HG03108 (cell line): ENCODE data around the gene CFHR4.
"Not testable (repeated sequence)": the region's sequence is repeated elsewhere in the genome, so short reads cannot be mapped to it uniquely, and the experiment has no call there.

ENCODE experiments used
- ATAC-seq: cut with Tn5 transposase; IDR thresholded peaks from one replicate; pipeline ENCODE4 v1.9.1; 2021; ENCODE audit warnings: moderate library complexity; ENCODE audit not compliant: unreplicated experiment

The CFHR4 gene

DNA sequence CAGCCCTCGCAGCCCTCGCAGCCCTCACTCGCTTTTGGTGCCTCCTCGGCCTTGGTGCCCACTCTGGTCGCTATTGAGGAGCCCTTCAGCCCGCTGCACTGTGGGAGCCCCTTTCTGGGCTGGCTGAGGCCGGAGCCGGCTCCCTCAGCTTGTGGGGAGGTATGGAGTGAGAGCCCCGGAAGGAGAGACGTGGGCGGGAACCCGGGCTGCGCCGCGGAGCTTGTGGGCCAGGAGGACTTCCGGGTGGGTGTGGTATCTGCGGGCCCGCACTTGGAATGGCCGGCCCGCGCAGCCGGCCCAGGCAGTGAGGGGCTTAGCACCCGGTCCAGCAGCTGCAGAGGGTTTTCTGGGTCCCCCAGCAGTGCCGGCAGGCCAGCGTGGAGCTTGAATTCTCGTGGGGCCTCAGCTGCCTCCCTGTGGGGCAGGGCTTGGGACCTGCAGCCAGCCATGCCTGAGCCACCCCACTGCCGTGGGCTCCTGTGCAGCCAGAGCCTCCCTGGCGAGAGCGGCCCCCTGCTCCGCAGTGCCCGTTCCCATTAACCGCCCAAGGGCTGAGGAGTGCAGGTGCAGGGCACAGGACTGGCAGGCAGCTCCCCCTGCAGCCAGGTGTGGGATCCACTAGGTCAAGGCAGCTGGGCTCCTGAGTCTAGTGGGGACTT, 45.8 kb downstream of the CFHR4 start:
- no peak for ATAC-seq

DNA sequence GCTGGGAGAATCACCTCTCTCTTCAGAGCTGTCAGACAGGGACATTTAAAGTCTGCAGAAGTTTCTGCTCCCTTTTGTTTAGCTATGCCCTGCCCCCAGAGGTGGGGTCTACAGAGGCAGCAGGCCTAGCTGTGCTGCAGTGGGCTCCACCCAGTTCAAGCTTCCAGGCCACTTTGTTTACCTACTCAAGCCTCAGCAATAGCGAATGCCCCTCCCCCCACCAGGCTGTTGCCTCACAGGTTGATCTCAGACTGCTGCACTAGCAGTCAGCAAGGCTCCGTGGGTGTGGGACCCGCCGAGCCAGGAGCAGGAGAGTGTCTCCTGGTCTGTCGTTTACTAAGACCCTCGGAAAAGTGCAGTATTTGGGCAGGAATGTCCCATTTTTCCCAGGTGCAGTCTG, 53.6 kb downstream of the CFHR4 start:
- ATAC-seq = not testable (repeated sequence)

GRCh38 chr1:196943568-196943967, 55.7 kb downstream of the CFHR4 start, which contains the start of gene CFHR2:
TSS of gene CFHR2 (plus strand) at chr1:196943738. CDS start at chr1:196943881, 143 bp downstream.
- not testable (repeated sequence) for ATAC-seq

- peak; percentile 71 for ATAC-seq
Measured at GRCh38 chr1:196951711-196952394, 64.0 kb downstream of the CFHR4 start.

GRCh38 chr1:196954778-196955177, 66.9 kb downstream of the CFHR4 start:
- no peak for ATAC-seq

DNA sequence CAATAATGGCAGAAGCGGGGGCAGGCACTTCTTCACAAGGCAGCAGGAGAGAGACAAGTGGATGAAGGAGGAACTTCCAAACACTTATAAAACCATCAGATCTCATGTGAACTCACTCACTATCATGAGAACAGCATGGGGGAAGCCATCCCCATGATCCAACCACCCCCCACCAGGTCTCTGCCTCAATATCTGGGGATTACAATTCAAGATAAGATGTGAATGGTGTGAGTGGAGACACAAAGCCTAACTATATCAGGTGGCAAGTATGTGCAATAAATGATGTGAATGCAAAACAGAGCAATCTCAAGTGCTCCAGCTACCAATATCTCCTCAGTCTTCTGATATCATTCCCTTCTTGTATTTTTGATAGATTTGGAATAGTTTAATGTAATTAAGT, 68.1 kb downstream of the CFHR4 start:
- no peak for ATAC-seq

DNA sequence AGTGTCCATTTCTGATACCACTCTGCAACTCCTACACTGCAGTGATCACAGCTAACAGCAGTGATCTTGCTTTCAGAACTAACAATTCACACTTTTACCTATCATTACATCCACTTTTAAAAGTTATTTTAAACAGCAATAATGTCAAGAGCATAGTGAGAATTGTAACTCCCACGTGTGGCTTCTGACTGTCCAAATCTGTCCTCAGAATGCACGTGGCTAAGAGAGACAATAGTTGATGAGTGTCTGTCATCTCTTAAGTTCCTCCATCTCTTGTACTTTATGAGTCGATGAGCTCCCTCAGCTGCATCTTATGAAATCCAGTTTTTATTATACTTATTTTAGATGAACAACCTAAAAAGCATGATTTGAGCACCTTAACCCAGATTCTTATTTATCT, 73.0 kb downstream of the CFHR4 start:
- no peak for ATAC-seq
